ENCODE data around the gene DUOX1.

DUOX1 gene

GRCh38 chr15:45201557-45201859 is 71.7 kb downstream of the DUOX1 start:
- no peak overlapping the region for H3K4me3 ChIP-seq (ENCODE audit: low read depth, low read length)
- H3K23ac ChIP-seq (ENCODE audit: low read length), result no peak overlapping the region
- no peak overlapping the region for H4K8ac ChIP-seq (ENCODE audit: low read depth, low read length)
- no CpG with 5 or more reads among the region's 3 CpGs for WGBS (ENCODE audit: extremely low coverage, insufficient coverage, insufficient read length)
- no peak overlapping the region for H3K27ac ChIP-seq (ENCODE audit: low read depth, low read length)
- no peak overlapping the region for H3K9ac ChIP-seq (ENCODE audit: low read length)
- H3K4me1 ChIP-seq (ENCODE audit: control insufficient read depth in 1 of 2, insufficient read depth in 2 of 2, low read length in 2 of 2), result no peaks in the 10 kb centered on the region
- peaks cover 1% of the 10 kb centered on the region for H3K79me2 ChIP-seq (ENCODE audit: control insufficient read depth, insufficient read depth, low read length, poor library complexity)
- H3K14ac ChIP-seq (ENCODE audit: low read length), result no peak overlapping the region
- H3K36me3 ChIP-seq (ENCODE audit: control insufficient read depth in 1 of 2, insufficient read depth in 2 of 2, low read length in 2 of 2), result no peaks in the 10 kb centered on the region
- H2BK12ac ChIP-seq (ENCODE audit: low read length), result no peak overlapping the region
- no peak overlapping the region for H2BK120ac ChIP-seq (ENCODE audit: insufficient read depth, low read length, poor library complexity)
- H3K4ac ChIP-seq (ENCODE audit: low read depth, low read length), result no peak overlapping the region
- no peak overlapping the region for H2BK5ac ChIP-seq (ENCODE audit: low read depth, low read length, poor library complexity)
- H3K27me3 ChIP-seq (ENCODE audit: insufficient read depth, low read length), result no peaks in the 10 kb centered on the region
- no peak overlapping the region for H3K4me2 ChIP-seq (ENCODE audit: low read length)
- H2AK5ac ChIP-seq (ENCODE audit: low read length), result no peak overlapping the region
- H3K79me1 ChIP-seq (ENCODE audit: low read length), result peaks cover 4% of the 10 kb centered on the region
- H4K12ac ChIP-seq (ENCODE audit: low read depth, low read length), result no peak overlapping the region
- H3K18ac ChIP-seq (ENCODE audit: low read length), result no peak overlapping the region
- H2AFZ ChIP-seq (ENCODE audit: insufficient read depth, low read length, poor library complexity), result no peak overlapping the region
- no peak overlapping the region for H4K91ac ChIP-seq (ENCODE audit: low read depth, low read length)
- DNase-seq, result no peak
- no peaks in the 10 kb centered on the region for H3K9me3 ChIP-seq (ENCODE audit: insufficient read depth, low read depth, low read length)

GRCh38 chr15:45201869-45202268 is 72.1 kb downstream of the DUOX1 start:
- H2BK120ac ChIP-seq (ENCODE audit: insufficient read depth, low read length, poor library complexity), result no peak overlapping the region
- no peaks in the 10 kb centered on the region for H3K36me3 ChIP-seq (ENCODE audit: control insufficient read depth in 1 of 2, insufficient read depth in 2 of 2, low read length in 2 of 2)
- H3K18ac ChIP-seq (ENCODE audit: low read length), result no peak overlapping the region
- H2AK5ac ChIP-seq (ENCODE audit: low read length), result no peak overlapping the region
- no peak overlapping the region for H3K23ac ChIP-seq (ENCODE audit: low read length)
- no peak overlapping the region for H4K12ac ChIP-seq (ENCODE audit: low read depth, low read length)
- H3K9me3 ChIP-seq (ENCODE audit: insufficient read depth, low read depth, low read length), result no peaks in the 10 kb centered on the region
- DNase-seq, result no peak
- no peak overlapping the region for H3K4ac ChIP-seq (ENCODE audit: low read depth, low read length)
- H3K4me1 ChIP-seq (ENCODE audit: control insufficient read depth in 1 of 2, insufficient read depth in 2 of 2, low read length in 2 of 2), result no peaks in the 10 kb centered on the region
- peaks cover 1% of the 10 kb centered on the region for H3K79me2 ChIP-seq (ENCODE audit: control insufficient read depth, insufficient read depth, low read length, poor library complexity)
- no peak overlapping the region for H4K91ac ChIP-seq (ENCODE audit: low read depth, low read length)
- no peak overlapping the region for H2BK12ac ChIP-seq (ENCODE audit: low read length)
- no peak overlapping the region for H4K8ac ChIP-seq (ENCODE audit: low read depth, low read length)
- peaks cover 4% of the 10 kb centered on the region for H3K79me1 ChIP-seq (ENCODE audit: low read length)
- H3K9ac ChIP-seq (ENCODE audit: low read length), result no peak overlapping the region
- no peak overlapping the region for H2BK5ac ChIP-seq (ENCODE audit: low read depth, low read length, poor library complexity)
- no peak overlapping the region for H2AFZ ChIP-seq (ENCODE audit: insufficient read depth, low read length, poor library complexity)
- no peak overlapping the region for H3K4me3 ChIP-seq (ENCODE audit: low read depth, low read length)
- no peak overlapping the region for H3K27ac ChIP-seq (ENCODE audit: low read depth, low read length)
- no peak overlapping the region for H3K14ac ChIP-seq (ENCODE audit: low read length)
- no CpG with 5 or more reads among the region's 7 CpGs for WGBS (ENCODE audit: extremely low coverage, insufficient coverage, insufficient read length)
- no peaks in the 10 kb centered on the region for H3K27me3 ChIP-seq (ENCODE audit: insufficient read depth, low read length)
- H3K4me2 ChIP-seq (ENCODE audit: low read length), result no peak overlapping the region

- Histone ChIP-seq H3K27ac (ENCODE audit: low read depth, low read length) (no peak overlapping the region), H2BK12ac (ENCODE audit: low read length) (no peak overlapping the region), H4K91ac (ENCODE audit: low read depth, low read length) (no peak overlapping the region), H3K79me2 (ENCODE audit: control insufficient read depth, insufficient read depth, low read length, poor library complexity) (peaks cover 1% of the 10 kb centered on the region), H4K12ac (ENCODE audit: low read depth, low read length) (no peak overlapping the region), H3K9ac (ENCODE audit: low read length) (no peak overlapping the region), H3K4me1 (ENCODE audit: control insufficient read depth in 1 of 2, insufficient read depth in 2 of 2, low read length in 2 of 2) (no peaks in the 10 kb centered on the region), H2BK120ac (ENCODE audit: insufficient read depth, low read length, poor library complexity) (no peak overlapping the region), H3K23ac (ENCODE audit: low read length) (no peak overlapping the region), H4K8ac (ENCODE audit: low read depth, low read length) (no peak overlapping the region), H3K4me2 (ENCODE audit: low read length) (no peak overlapping the region), H2BK5ac (ENCODE audit: low read depth, low read length, poor library complexity) (no peak overlapping the region), H3K4me3 (ENCODE audit: low read depth, low read length) (no peak overlapping the region), H3K18ac (ENCODE audit: low read length) (no peak overlapping the region), H3K36me3 (ENCODE audit: control insufficient read depth in 1 of 2, insufficient read depth in 2 of 2, low read length in 2 of 2) (no peaks in the 10 kb centered on the region), H3K27me3 (ENCODE audit: insufficient read depth, low read length) (no peaks in the 10 kb centered on the region), H3K14ac (ENCODE audit: low read length) (no peak overlapping the region), H2AFZ (ENCODE audit: insufficient read depth, low read length, poor library complexity) (no peak overlapping the region), H3K9me3 (ENCODE audit: insufficient read depth, low read depth, low read length) (no peaks in the 10 kb centered on the region), H3K4ac (ENCODE audit: low read depth, low read length) (no peak overlapping the region), H2AK5ac (ENCODE audit: low read length) (no peak overlapping the region), H3K79me1 (ENCODE audit: low read length) (peaks cover 4% of the 10 kb centered on the region)
- no peak for DNase-seq
- no CpG with 5 or more reads among the region's 4 CpGs for whole genome bisulfite sequencing (ENCODE audit: extremely low coverage, insufficient coverage, insufficient read length)
Observed at GRCh38 chr15:45203182-45203581, 73.4 kb downstream of the DUOX1 start.

- Histone ChIP-seq H3K9ac (ENCODE audit: low read length) (no peak overlapping the region), H4K12ac (ENCODE audit: low read depth, low read length) (no peak overlapping the region), H3K36me3 (ENCODE audit: control insufficient read depth in 1 of 2, insufficient read depth in 2 of 2, low read length in 2 of 2) (no peaks in the 10 kb centered on the region), H2AK5ac (ENCODE audit: low read length) (no peak overlapping the region), H3K23ac (ENCODE audit: low read length) (no peak overlapping the region), H3K4me3 (ENCODE audit: low read depth, low read length) (no peak overlapping the region), H2BK12ac (ENCODE audit: low read length) (no peak overlapping the region), H4K91ac (ENCODE audit: low read depth, low read length) (no peak overlapping the region), H3K79me2 (ENCODE audit: control insufficient read depth, insufficient read depth, low read length, poor library complexity) (peaks cover 1% of the 10 kb centered on the region), H3K4ac (ENCODE audit: low read depth, low read length) (no peak overlapping the region), H3K18ac (ENCODE audit: low read length) (no peak overlapping the region), H3K4me1 (ENCODE audit: control insufficient read depth in 1 of 2, insufficient read depth in 2 of 2, low read length in 2 of 2) (no peaks in the 10 kb centered on the region), H2BK120ac (ENCODE audit: insufficient read depth, low read length, poor library complexity) (no peak overlapping the region), H3K14ac (ENCODE audit: low read length) (no peak overlapping the region), H2AFZ (ENCODE audit: insufficient read depth, low read length, poor library complexity) (no peak overlapping the region), H3K79me1 (ENCODE audit: low read length) (peaks cover 4% of the 10 kb centered on the region), H2BK5ac (ENCODE audit: low read depth, low read length, poor library complexity) (no peak overlapping the region), H3K9me3 (ENCODE audit: insufficient read depth, low read depth, low read length) (no peaks in the 10 kb centered on the region), H3K4me2 (ENCODE audit: low read length) (no peak overlapping the region), H4K8ac (ENCODE audit: low read depth, low read length) (no peak overlapping the region), H3K27me3 (ENCODE audit: insufficient read depth, low read length) (no peaks in the 10 kb centered on the region), H3K27ac (ENCODE audit: low read depth, low read length) (no peak overlapping the region)
- peak; percentile 72 to 78 for DNase-seq
- WGBS (ENCODE audit: extremely low coverage, insufficient coverage, insufficient read length), result no CpG with 5 or more reads among the region's 2 CpGs
Observed at GRCh38 chr15:45205192-45205591, 75.4 kb downstream of the DUOX1 start.

All from trophoblast cell (in vitro differentiated cells and primary cell).